ENCODE results near the gene PRPH2. TPM values are rescaled to one million over a fixed set of nuclear protein-coding genes. Genes with fewer than 3 reads are reported as not detected.
A peak's percentile ranks its signal among the peaks of the same experiment; 100 is the strongest.
"Not testable (repeated sequence)": the region's sequence is repeated elsewhere in the genome, so short reads cannot be mapped to it uniquely, and the experiment has no call there.

Gene PRPH2
- polyA plus RNA-seq, 1 donor, result 5.1 TPM

- no peak for DNase-seq
Observed at GRCh38 chr6:42740725-42741124, 18.3 kb upstream of the PRPH2 start.

GRCh38 chr6:42735976-42736375, 13.6 kb upstream of the PRPH2 start:
- DNase-seq, result no peak

GRCh38 chr6:42733867-42734481, 11.6 kb upstream of the PRPH2 start:
- not testable (repeated sequence) for DNase-seq

- no peak for DNase-seq
Observed at GRCh38 chr6:42729731-42730130, 7.3 kb upstream of the PRPH2 start.

GRCh38 chr6:42727627-42728026, 5.2 kb upstream of the PRPH2 start:
- no peak for DNase-seq

GRCh38 chr6:42727087-42727611, 4.8 kb upstream of the PRPH2 start:
- DNase-seq, result peak; percentile 50

- peak; percentile 88 for DNase-seq
Observed at GRCh38 chr6:42726485-42727086, 4.2 kb upstream of the PRPH2 start.

- no peak for DNase-seq
Observed at GRCh38 chr6:42726026-42726425, 3.6 kb upstream of the PRPH2 start.

GRCh38 chr6:42724825-42725224, 2.4 kb upstream of the PRPH2 start:
- DNase-seq, result no peak

- DNase-seq, result no peak
Observed at GRCh38 chr6:42720739-42721138, 1.7 kb downstream of the PRPH2 start.

GRCh38 chr6:42715871-42716270, 6.5 kb downstream of the PRPH2 start:
- DNase-seq, result no peak

- no peak for DNase-seq
Observed at GRCh38 chr6:42714098-42714761, 8.2 kb downstream of the PRPH2 start.

- DNase-seq, result no peak
Observed at GRCh38 chr6:42711930-42712329, 10.5 kb downstream of the PRPH2 start.

- DNase-seq, result no peak
Observed at GRCh38 chr6:42710316-42710715, 12.1 kb downstream of the PRPH2 start.

- no peak for DNase-seq
Observed at GRCh38 chr6:42709871-42710270, 12.5 kb downstream of the PRPH2 start.

- no peak for DNase-seq
Observed at GRCh38 chr6:42708096-42708495, 14.3 kb downstream of the PRPH2 start.

- no peak for DNase-seq
Observed at GRCh38 chr6:42707595-42707994, 14.8 kb downstream of the PRPH2 start.

GRCh38 chr6:42704937-42705374, 17.4 kb downstream of the PRPH2 start:
- DNase-seq, result no peak

GRCh38 chr6:42704251-42704936, 18.0 kb downstream of the PRPH2 start:
- DNase-seq, result peak; percentile 70

GRCh38 chr6:42702786-42703185, 19.6 kb downstream of the PRPH2 start:
- not testable (repeated sequence) for DNase-seq

GRCh38 chr6:42702200-42702599, 20.2 kb downstream of the PRPH2 start:
- DNase-seq, result no peak

GRCh38 chr6:42698217-42698616, 24.2 kb downstream of the PRPH2 start:
- DNase-seq, result no peak

- no peak for DNase-seq
Observed at GRCh38 chr6:42697268-42697655, 25.1 kb downstream of the PRPH2 start.
